ENCODE data around the gene CTTNBP2.

Gene CTTNBP2

GRCh38 chr7:117869374-117869773 lies 3.9 kb downstream of the CTTNBP2 start:
- TF ChIP-seq CTCF (IDR thresholded peaks at IDR 0.05) = no peak

- no peak for TF ChIP-seq CTCF (IDR thresholded peaks at IDR 0.05)
These were observed 9.6 kb downstream of the CTTNBP2 start for GRCh38 chr7:117863618-117864017.

- no peak for TF ChIP-seq CTCF (IDR thresholded peaks at IDR 0.05)
These were observed 10.9 kb downstream of the CTTNBP2 start for GRCh38 chr7:117862378-117862777.

- TF ChIP-seq CTCF (IDR thresholded peaks at IDR 0.05) = no peak
These were observed 13.9 kb downstream of the CTTNBP2 start for GRCh38 chr7:117859246-117859812.

GRCh38 chr7:117858712-117859111 lies 14.5 kb downstream of the CTTNBP2 start:
- no peak for TF ChIP-seq CTCF (IDR thresholded peaks at IDR 0.05)

- TF ChIP-seq CTCF (IDR thresholded peaks at IDR 0.05) = no peak
These were observed 15.5 kb downstream of the CTTNBP2 start for GRCh38 chr7:117857718-117858117.

GRCh38 chr7:117856196-117856595 lies 17.0 kb downstream of the CTTNBP2 start:
- TF ChIP-seq CTCF (IDR thresholded peaks at IDR 0.05) = no peak

- no peak for TF ChIP-seq CTCF (IDR thresholded peaks at IDR 0.05)
These were observed 19.1 kb downstream of the CTTNBP2 start for GRCh38 chr7:117854186-117854585.
